Measurements from ENCODE around the gene ACSS1.

The ACSS1 gene

DNA sequence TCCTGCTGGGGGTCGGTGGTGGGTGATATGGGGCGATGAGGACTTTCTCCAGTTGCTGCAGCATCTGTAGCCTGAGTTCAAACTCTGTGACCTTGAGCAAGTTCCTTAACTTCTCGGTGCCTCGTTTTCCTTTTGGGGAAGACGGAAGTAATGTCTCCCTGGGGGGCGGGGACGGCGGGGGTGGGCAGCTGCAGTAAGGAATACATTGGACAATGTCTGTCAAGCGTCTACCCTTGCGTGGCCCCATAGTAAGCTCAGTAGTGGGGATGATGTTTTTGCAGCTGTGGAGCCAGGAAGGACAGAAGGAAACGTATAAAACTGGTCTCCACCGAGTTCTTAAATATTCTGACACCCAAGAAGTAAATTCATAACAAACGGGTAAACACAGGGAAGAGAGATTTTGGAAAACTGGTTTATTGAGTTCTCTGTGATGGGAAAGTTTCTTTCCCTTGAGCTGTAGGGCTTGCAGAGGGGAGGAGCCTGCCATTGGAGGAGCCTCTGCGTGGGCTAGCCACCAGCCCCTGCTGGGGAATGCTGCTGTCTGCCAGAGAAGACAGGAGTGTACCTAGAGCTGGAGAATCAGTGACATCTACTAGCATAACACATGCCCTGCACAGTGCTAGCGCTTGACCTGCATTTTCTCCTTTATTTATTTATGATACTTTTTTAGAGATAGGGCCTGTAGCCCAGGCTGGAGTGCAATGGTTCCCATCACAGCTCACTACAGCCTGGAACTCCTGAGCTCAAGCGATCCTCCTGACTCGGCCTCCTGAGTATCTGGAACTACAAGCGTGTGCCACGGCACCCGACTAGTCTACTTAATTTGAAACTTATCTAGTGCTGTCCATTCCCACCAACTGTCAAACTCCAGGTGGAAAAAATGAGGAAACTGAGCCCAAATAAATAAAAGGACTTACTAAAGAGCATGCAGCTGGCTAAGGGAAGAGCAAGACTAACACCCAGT is 1.2 kb upstream of the ACSS1 start:
- DNase-seq: no peak

DNA sequence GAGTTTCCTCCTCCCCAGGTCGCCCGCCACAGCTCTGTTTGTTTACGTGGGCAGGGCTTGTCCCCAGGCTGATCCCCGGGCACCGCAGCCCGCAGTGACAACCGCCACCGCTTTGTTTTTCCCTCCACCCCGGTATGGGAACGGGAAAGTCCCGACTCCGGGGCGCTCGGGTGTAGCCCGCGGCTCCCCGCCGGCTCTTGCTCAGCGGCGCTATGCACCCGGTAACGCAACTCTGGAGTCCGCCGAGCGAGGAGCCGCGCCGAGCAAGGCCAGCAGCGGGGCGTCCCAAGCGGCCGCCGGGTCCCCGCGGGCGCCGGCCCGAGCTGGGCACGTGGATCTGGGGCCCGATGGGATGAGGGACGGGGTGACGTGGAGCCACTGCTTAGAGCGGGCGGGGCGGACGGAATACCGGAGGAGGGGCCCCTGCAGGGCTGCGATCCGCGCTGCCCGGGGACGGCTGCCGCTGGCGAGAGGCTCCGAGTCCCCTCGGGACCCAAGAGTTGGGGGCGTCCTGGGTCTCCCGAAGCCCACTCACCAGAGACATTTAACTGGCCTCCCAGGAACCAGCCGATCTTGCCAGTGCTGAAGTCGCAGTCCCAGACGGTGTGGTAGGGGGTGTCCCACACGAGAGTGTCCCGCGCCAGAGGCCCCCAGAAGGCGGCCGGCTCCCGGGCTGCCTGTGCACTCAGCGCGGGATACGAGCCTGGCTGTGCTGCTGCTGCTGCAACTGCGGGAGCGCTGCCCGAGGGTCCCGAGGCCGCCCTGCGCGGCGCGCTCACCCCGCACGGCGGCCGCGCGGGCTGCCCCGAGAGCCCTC is 497 bp downstream of the ACSS1 start:
- no peak for DNase-seq

DNA sequence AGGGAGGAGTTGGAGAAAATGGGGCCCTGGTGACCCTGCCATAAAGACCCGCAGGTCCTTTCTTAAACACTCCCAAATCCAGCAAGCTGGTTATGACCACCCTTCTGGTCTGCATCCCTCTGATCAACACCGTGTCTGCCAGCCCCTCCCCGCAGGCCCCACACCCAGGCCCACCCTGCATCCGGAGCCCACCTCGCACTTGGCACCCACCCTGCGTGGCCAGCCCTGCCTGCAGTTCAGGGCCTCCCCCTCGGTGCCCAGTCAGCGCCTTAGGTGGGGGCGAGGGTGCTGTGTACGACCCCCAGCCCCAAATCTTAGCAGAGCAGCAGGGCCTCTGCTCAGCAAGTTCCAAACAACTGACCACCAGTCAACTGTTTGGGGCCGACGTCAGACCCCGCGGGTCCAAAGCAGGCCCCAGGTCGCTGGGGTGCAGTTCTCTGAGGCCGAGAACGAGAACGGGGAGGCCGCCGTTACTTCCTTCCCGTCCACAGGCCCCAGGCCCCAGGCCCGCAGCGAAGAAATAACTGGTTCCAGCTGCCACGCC is 1.2 kb downstream of the ACSS1 start:
- no peak for DNase-seq

DNA sequence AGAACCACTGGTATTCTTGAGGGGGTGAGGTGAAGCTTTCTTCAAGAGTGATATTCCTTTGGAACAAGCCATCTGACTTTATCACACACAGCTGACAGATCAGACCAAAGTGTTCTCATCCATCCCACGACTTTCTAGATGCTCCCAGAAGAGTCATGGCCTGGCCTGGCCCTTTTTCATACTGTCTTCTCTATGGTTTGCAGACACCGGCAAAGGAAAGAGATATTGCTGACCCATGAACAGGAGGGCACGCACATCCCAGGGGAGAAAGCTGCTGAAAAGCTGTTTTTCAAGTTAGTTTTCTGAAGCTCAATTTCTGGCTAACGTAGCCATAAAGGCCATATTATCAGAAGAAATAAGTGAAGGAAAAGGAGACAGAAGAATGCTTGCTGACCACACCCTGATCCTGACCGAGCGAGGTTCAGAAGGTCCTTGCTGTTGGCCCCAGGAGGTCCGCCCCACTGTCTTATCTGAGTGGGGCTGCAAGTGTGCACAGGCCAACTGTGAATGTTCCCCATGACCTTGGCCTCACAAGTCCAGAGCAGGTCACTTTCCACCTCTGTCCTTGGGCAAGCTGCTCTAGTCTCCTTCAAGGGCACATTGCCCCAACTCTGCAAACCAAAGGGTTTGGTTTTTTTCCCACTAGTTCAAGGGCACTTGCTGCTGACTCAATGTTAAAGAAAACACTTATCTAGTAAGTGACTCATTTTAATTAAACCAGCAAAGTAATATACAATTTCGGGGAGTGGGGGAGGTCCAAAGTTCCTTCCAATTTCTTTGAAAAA is 2.0 kb downstream of the ACSS1 start:
- DNase-seq: no peak

DNA sequence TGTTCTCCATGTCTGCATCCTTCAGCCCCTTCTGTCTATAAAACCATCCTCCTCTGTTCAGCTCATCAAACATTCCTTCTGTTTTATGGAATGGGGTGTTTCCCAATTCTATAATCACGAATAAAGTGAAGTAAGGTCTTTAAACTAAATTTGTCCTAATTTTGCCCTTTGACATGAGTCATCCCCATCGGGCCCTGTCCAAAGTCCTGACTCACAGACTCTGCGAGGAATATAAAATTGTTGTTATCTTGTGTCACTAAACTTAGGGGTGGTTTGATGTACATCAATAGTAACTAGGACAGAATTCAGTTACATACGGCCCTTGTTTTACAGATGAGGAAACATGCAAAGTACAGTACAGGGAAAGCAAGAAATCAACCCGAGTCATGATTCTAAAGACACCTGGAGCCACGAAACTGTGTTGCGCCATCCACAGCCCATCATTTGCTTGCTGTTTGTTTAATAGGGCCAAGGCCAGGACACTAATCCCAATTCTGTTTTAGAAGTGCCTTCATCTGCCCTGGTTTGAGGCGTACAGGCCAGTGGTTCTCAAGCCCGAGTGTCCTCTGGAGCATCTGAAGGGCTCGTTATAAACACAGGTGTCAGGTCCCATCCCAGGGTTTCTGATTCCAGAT is 2.8 kb downstream of the ACSS1 start:
- DNase-seq: no peak

- DNase-seq: no peak
Observed at GRCh38 chr20:25054096-25054820, 3.7 kb downstream of the ACSS1 start.

- DNase-seq: no peak
Observed at GRCh38 chr20:25053255-25054031, 4.5 kb downstream of the ACSS1 start.

- no peak for DNase-seq
Observed at GRCh38 chr20:25052255-25053194, 5.4 kb downstream of the ACSS1 start.

DNA sequence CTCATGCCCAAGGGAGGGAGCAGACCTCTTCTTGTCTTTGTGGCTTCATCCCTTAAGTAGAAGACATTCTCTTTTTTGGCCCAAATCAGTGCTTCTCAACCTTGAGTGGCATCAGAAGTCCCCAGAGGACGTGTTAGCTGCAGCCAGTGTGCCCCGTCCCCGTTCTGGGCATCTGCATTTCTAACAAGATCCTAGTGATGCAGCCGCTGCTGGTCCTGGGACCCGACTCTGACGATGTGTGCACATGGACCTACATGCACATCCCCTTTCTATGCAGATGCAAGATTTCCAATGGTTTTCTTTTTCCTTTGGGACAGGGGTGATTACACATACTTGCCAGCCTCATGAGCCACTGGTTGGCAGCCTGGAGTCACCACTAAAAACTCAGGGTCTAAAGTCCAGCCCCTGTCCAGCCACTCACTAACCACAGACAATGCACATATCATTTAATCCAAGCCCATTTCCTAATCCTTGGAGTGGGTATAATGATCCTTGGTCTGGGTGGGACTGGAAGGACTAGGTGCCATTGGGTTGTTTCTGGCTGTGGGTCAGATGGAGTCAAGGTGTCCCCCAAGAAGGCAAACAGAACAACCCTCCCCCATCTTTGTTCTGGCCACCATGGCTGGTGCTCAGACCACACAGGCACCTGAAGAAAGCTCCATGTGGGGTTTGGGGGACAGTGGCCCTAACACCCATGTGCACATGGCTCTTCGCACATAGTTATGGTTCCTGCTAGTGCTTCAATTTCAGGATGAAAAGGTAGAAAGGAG is 6.4 kb downstream of the ACSS1 start:
- no peak for DNase-seq

- DNase-seq: no peak
Observed at GRCh38 chr20:25050501-25051350, 7.2 kb downstream of the ACSS1 start.

DNA sequence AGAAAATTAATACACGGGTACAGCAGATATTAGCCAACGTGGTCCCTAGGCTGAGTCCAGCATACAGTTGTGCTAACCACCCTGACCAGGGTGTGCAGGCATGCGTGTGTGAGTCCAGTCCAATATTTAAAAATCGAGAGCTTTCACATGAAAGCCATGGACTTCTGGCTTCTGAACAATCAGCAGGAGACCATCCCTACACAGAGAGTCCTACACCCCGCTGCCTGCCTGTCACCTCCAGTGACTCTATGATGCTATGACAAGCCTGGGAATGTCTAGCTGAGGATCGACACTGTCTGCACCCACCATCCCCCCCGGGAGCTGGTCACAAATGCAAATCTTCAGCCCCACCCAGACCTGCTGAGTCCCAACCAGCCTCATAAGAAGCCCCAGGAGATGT is 7.9 kb downstream of the ACSS1 start:
- no peak for DNase-seq

GRCh38 chr20:25049261-25050060 is 8.5 kb downstream of the ACSS1 start:
- DNase-seq: no peak

DNA sequence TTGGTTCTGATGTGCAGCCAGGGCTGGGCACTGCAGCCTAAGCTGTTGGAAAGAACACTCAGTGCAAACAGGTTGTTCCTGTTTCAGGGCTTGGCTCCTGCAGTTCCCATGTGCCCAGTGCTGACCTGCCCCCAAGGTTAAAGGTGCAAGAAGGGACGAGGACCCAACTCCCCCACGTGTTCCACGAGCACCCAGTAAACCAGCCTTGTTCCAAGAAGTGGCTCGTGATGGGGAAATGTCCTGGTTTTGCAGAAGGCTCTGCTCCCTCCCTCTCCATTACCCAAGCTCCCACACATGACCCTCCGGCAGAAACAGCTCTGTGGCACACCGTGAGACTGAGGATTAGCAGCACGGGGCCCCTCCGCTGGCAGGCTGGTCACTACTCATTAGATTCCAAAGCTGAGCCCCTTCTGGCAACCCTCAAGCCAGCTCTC is 9.4 kb downstream of the ACSS1 start:
- DNase-seq: no peak

DNA sequence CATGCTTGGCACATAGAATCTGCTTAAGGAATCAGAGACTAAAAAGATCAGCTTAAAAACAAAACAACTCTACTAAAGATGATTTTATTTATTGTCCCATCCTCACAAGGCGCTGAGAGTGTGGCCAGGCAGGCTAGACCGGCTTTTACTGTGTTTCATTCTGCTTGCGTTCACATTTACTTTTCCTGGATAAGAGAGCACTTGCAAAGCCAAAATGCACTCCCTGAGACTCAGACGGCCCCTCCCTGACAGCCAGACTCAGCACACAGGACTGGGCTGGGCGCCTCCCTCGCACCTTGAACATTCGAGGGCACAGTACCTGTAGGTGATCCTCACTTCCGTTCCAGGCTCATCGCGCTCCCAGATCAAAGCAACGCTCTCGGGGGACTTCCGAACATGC is 10.2 kb downstream of the ACSS1 start:
- DNase-seq: no peak

GRCh38 chr20:25046736-25047666 is 10.9 kb downstream of the ACSS1 start:
- DNase-seq: no peak

GRCh38 chr20:25046181-25046641 is 11.7 kb downstream of the ACSS1 start:
- DNase-seq: no peak

All from NCI-H2227 treated with DMSO at 0.1 percent for 48 hours (cell line).